VCaP (cell line): ENCODE measurements around the gene PDGFD.

ENCODE experiments used
- H3K27ac ChIP-seq: fragments of 450-650 bp; 2 replicates; pipeline ENCODE4 v1.5.1; 2017
- CTCF ChIP-seq: fragments of 450-650 bp; conservative IDR thresholded peaks from 2 replicates; pipeline ENCODE4 v1.5.1; 2017; ENCODE audit warnings: mild to moderate bottlenecking, moderate library complexity

Gene PDGFD

GRCh38 chr11:103887001-103887658 lies 276.8 kb downstream of the PDGFD start:
- TF ChIP-seq CTCF, result no peak
- no peak overlapping the region for H3K27ac ChIP-seq

DNA sequence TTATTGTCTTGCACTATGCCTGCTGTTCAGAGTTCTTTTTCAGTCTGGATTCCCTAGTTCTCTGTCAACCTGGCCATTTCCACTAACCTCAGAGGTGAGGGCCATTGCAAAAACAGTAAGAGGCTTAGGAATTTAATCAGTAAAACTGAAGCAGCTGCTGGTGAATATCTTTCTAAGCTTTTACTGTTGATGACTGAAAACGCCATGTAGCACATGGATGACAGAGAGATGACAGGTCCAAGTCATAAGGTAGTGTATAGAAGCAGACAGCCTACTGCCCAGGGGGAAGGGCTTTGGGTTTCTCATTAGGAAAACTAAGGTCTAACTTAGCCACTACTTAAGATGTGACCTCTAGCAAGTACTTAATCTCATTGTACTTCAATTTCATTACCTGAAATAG lies 280.1 kb downstream of the PDGFD start:
- TF ChIP-seq CTCF, result no peak
- H3K27ac ChIP-seq, result no peak overlapping the region

GRCh38 chr11:103883291-103883690 lies 280.7 kb downstream of the PDGFD start:
- TF ChIP-seq CTCF, result no peak
- H3K27ac ChIP-seq, result no peak overlapping the region

- no peak for TF ChIP-seq CTCF
Measured at GRCh38 chr11:103881584-103881983, 282.4 kb downstream of the PDGFD start.

GRCh38 chr11:103880968-103881367 lies 283.0 kb downstream of the PDGFD start:
- no peak overlapping the region for H3K27ac ChIP-seq
- no peak for TF ChIP-seq CTCF

More at GRCh38 chr11:103881584-103881983, 282.4 kb downstream of the PDGFD start:
- H3K27ac ChIP-seq, result no peak overlapping the region

GRCh38 chr11:103878646-103879045 lies 285.3 kb downstream of the PDGFD start:
- H3K27ac ChIP-seq, result no peak overlapping the region
- TF ChIP-seq CTCF, result no peak

DNA sequence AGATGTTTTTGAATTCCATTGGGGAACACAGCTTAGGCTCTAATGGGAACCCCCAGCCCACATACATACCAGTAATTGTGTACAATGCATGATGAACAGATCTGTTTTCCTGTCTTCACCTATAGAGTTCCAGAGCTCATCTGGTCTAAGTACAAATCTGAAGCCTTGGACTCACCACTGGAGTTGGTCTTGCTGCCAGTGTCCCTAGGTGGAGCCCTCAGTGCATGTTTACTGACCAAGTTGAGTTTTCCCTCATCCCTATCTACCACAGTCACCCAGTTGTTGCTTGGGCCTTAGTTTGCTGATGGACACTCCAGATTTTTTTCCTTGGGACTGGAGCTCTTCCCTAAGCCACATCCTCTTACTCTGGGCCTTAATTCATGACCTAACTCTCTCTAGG lies 286.7 kb downstream of the PDGFD start:
- no peak overlapping the region for H3K27ac ChIP-seq
- 0 out of 2 replicates have a peak, but pooled peaks have one; percentile 23 for TF ChIP-seq CTCF
